PC-9 (cell line): ENCODE results near the gene MRPS33. TPM values are rescaled to one million over a fixed set of nuclear protein-coding genes. Genes with fewer than 3 reads are reported as not detected.

Experiments used
- BruUV-seq: library from RNA; stranded (reverse); fragments of 400-500 nt; replicated peaks from 2 replicates; lab custom pipeline; 2021; lab: Mats Ljungman, UMichigan
- CTCF ChIA-PET: fragments of 300-600 bp; sonication (Branson Sonifier 250); formaldehyde crosslinking; loops from one replicate; lab custom pipeline; 2022; ENCODE audit warnings: antibody characterized with exemption; lab: Charles Lee
- POLR2A ChIA-PET: fragments of 300-600 bp; sonication (Branson Sonifier 250); formaldehyde crosslinking; loops from one replicate; lab custom pipeline; 2022; ENCODE audit warnings: antibody characterized with exemption; ENCODE audit not compliant: unreplicated experiment; lab: Charles Lee
- DNase-seq, 2 experiments: peaks; one replicate each; pipeline versions ENCODE4 v3.0.0 to v3.0.0-alpha.2; 2015 to 2022; ENCODE audit warnings: mixed read lengths in 1 of 2
- H2AFZ ChIP-seq: fragments of 200-600 bp; sonication (generic); 2 replicates; pipeline ENCODE4 v1.8.1; 2017; ENCODE audit warnings: antibody characterized with exemption
- H3F3A ChIP-seq: fragments of 200-600 bp; sonication (generic); 2 replicates; pipeline ENCODE4 v1.8.1; 2017; ENCODE audit warnings: antibody characterized with exemption, mild to moderate bottlenecking, low read depth; ENCODE audit not compliant: insufficient read depth
- H3K27ac ChIP-seq: fragments of 200-600 bp; sonication (generic); 2 replicates; pipeline ENCODE4 v1.6.1; 2016; ENCODE audit warnings: mixed run types
- H3K27me3 ChIP-seq: fragments of 200-600 bp; sonication (generic); 2 replicates; pipeline ENCODE4 v1.6.1; 2016; ENCODE audit warnings: low read depth, mixed run types; ENCODE audit not compliant: insufficient read depth
- H3K36me3 ChIP-seq: fragments of 200-600 bp; sonication (generic); 2 replicates; pipeline ENCODE4 v1.6.1; 2016; ENCODE audit warnings: low read depth, mixed run types
- H3K4me1 ChIP-seq: fragments of 200-600 bp; sonication (generic); replicated peaks from 2 replicates; pipeline ENCODE4 v1.6.1; 2016; ENCODE audit warnings: mixed run types; ENCODE audit not compliant: insufficient read depth
- H3K4me2 ChIP-seq: fragments of 200-600 bp; sonication (generic); 2 replicates; pipeline ENCODE4 v1.6.1; 2017; ENCODE audit warnings: mixed run types
- H3K4me3 ChIP-seq: fragments of 200-600 bp; sonication (generic); 2 replicates; pipeline ENCODE4 v1.6.1; 2016; ENCODE audit warnings: mixed run types
- H3K79me2 ChIP-seq: fragments of 200-600 bp; sonication (generic); 2 replicates; pipeline ENCODE4 v1.6.1; 2017; ENCODE audit warnings: low read depth, mixed run types
- H3K9me2 ChIP-seq: fragments of 200-600 bp; sonication (generic); 2 replicates; pipeline ENCODE4 v1.8.1; 2017; ENCODE audit warnings: mild to moderate bottlenecking; ENCODE audit not compliant: insufficient read depth
- H3K9me3 ChIP-seq: fragments of 200-600 bp; sonication (generic); 2 replicates; pipeline ENCODE4 v1.8.1; 2016; ENCODE audit warnings: low read depth; ENCODE audit not compliant: insufficient read depth
- H4K20me1 ChIP-seq: fragments of 200-600 bp; sonication (generic); 2 replicates; pipeline ENCODE4 v1.8.1; 2017; ENCODE audit not compliant: insufficient read depth
- CTCF ChIP-seq: fragments of 200-600 bp; sonication (generic); conservative IDR thresholded peaks from 2 replicates; pipeline ENCODE4 v1.6.1; 2017; ENCODE audit warnings: mixed run types, antibody characterized with exemption, mild to moderate bottlenecking, moderate library complexity
- EZH2 ChIP-seq: fragments of 200-600 bp; sonication (generic); IDR thresholded peaks from 2 replicates; pipeline ENCODE4 v1.8.0; 2017; ENCODE audit warnings: antibody characterized with exemption, low read depth
- intact Hi-C: fragments of 100-400 bp; cut with micrococcal nuclease; formaldehyde crosslinking; loops from one replicate; pipeline ENCODE4 v1.10.0; 2022; ENCODE audit not compliant: unreplicated experiment
- total RNA-seq: library from RNA; stranded (reverse); gene quantifications from 2 replicates; pipeline ENCODE4 v1.2.3, GENCODE V29; 2021

MRPS33 gene
- total RNA-seq, 1 experiment from 2014 or later: 84.4 TPM

GRCh38 chr7:140998715-140999114, 16.0 kb downstream of the MRPS33 start:
- ChIA-PET POLR2A (no interaction called here), CTCF (no interaction called here)
- intact Hi-C loops: loop anchor here (5.0 kb wide), 1 partner anchor 186 kb away; no protein-coding TSS in a partner anchor
- Histone ChIP-seq H3K36me3 (no peaks in the 10 kb centered on the region), H3F3A (no peaks in the 10 kb centered on the region), H4K20me1 (no peaks in the 10 kb centered on the region), H3K79me2 (no peaks in the 10 kb centered on the region), H2AFZ (no peak overlapping the region), H3K4me2 (no peak overlapping the region), H3K4me1 (no peaks in the 10 kb centered on the region), H3K4me3 (no peak overlapping the region), H3K27me3 (no peaks in the 10 kb centered on the region), H3K9me2 (no peaks in the 10 kb centered on the region), H3K27ac (no peak overlapping the region), H3K9me3 (no peaks in the 10 kb centered on the region)
- no peak for DNase-seq
- TF ChIP-seq CTCF (no peak), EZH2 (no peak)
- no TSS peak for BruUV-seq

GRCh38 chr7:140992422-140992821, 22.3 kb downstream of the MRPS33 start:
- H3K36me3 ChIP-seq: no peaks in the 10 kb centered on the region
- no peak overlapping the region for H3K27ac ChIP-seq
- no peaks in the 10 kb centered on the region for H3K27me3 ChIP-seq
- no peaks in the 10 kb centered on the region for H3K9me2 ChIP-seq
- H4K20me1 ChIP-seq: no peaks in the 10 kb centered on the region
- ChIA-PET CTCF (no interaction called here), POLR2A (interaction anchor here (0.6 kb wide), 1 partner anchor 20 kb away, joined by 3 read pairs; no protein-coding TSS in a partner anchor)
- intact Hi-C loops: no loop called here
- H3K4me2 ChIP-seq: peak overlapping the region; percentile 15
- H3K79me2 ChIP-seq: no peaks in the 10 kb centered on the region
- peak; percentile 56 to 79 for DNase-seq
- H3K9me3 ChIP-seq: no peaks in the 10 kb centered on the region
- H3K4me1 ChIP-seq: peaks cover 41% of the 10 kb centered on the region
- no peak overlapping the region for H3K4me3 ChIP-seq
- TF ChIP-seq EZH2 (no peak), CTCF (no peak)
- peak overlapping the region; percentile 44; the same call in 1 of the 2 replicates for H2AFZ ChIP-seq
- H3F3A ChIP-seq: 0 out of 2 replicates have a peak, but pooled peaks cover 10% of the 10 kb centered on the region
- BruUV-seq: no TSS peak

GRCh38 chr7:140990193-140990962, 24.4 kb downstream of the MRPS33 start:
- H3K36me3 ChIP-seq: no peaks in the 10 kb centered on the region
- H3K27me3 ChIP-seq: no peaks in the 10 kb centered on the region
- peak overlapping the region; percentile 53 for H2AFZ ChIP-seq
- TF ChIP-seq EZH2 (no peak), CTCF (no peak)
- H3K79me2 ChIP-seq: no peaks in the 10 kb centered on the region
- intact Hi-C loops: no loop called here
- peak; percentile 49 to 86 for DNase-seq
- BruUV-seq: no TSS peak
- H3F3A ChIP-seq: 0 out of 2 replicates have a peak, but pooled peaks cover 10% of the 10 kb centered on the region
- H3K9me2 ChIP-seq: no peaks in the 10 kb centered on the region
- peaks cover 41% of the 10 kb centered on the region for H3K4me1 ChIP-seq
- H3K4me2 ChIP-seq: peak overlapping the region; percentile 52
- no peaks in the 10 kb centered on the region for H4K20me1 ChIP-seq
- peak overlapping the region; percentile 6; the same call in 1 of the 2 replicates for H3K27ac ChIP-seq
- H3K9me3 ChIP-seq: no peaks in the 10 kb centered on the region
- ChIA-PET POLR2A (interaction anchor here (0.7 kb wide), 1 partner anchor 190 kb away, joined by 8 read pairs; no protein-coding TSS in a partner anchor), CTCF (no interaction called here)
- H3K4me3 ChIP-seq: no peak overlapping the region
